ENCODE results near the gene TJP3.

TJP3 gene

DNA sequence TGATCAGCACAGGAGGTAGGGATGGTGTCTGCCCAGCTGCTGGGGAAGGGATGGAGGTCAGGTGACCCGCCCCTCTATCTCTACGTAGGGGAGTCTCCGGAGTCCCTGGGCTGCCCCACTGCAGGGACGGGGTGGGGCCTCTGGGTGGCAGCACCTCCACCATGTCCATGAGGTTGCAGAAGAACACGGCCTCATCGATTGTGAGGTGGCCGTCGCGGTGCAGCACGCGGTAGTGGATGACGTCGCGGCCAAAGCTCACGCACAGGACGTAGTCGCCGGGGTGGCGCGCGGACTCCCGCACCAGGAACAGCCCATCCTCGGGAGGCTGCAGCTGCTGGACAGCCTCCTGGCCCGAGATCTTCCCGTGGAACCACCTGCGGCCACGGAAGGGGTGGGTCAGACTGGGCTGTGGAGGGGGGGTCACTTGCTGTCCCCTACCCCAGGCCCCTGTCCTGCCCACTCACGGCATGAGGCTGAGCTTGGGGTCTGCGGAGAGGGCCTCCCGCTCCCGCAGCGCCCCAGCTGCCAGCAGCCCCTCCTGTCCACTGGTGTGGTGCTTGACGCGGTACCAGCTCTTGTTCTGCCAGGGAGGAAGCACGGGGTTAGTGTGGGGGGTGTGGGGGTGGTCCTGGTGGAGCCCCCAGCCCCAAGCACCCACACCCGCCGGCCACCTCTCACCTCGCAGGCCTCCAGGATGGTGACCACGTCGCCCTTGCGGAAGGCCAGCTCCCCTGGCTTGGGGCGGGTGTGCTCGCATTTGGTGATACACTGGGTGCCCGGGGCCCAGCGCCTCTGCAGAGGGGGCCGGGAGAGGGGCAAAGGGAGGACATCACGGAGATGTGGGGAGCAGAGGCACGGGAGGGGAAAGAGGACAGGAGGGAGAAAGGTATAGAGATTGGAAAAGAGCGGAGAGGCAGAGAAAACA, 75.7 kb downstream of the TJP3 start:
- H3K4me3 ChIP-seq (ENCODE audit: severe bottlenecking) = no peak overlapping the region
- DNase-seq (ENCODE audit: low spot score) (peak; percentile 49), ATAC-seq (ENCODE audit: low read depth) (no peak)
- H3K36me3 ChIP-seq (ENCODE audit: low read depth) = no peaks in the 10 kb centered on the region
- no peaks in the 10 kb centered on the region for H3K4me1 ChIP-seq (ENCODE audit: insufficient read depth, poor library complexity, severe bottlenecking)
- no peak for TF ChIP-seq CTCF (IDR thresholded peaks at IDR 0.05; ENCODE audit: poor library complexity, severe bottlenecking)
- H3K27me3 ChIP-seq (ENCODE audit: insufficient read depth, poor library complexity, severe bottlenecking) = peaks cover 10% of the 10 kb centered on the region
- H3K9me3 ChIP-seq (ENCODE audit: severe bottlenecking) = peaks cover 7% of the 10 kb centered on the region
- no peak overlapping the region for H3K27ac ChIP-seq (ENCODE audit: poor library complexity, severe bottlenecking)

- Histone ChIP-seq H3K9me3 (ENCODE audit: severe bottlenecking) (peaks cover 7% of the 10 kb centered on the region), H3K36me3 (ENCODE audit: low read depth) (no peaks in the 10 kb centered on the region), H3K4me1 (ENCODE audit: insufficient read depth, poor library complexity, severe bottlenecking) (no peaks in the 10 kb centered on the region), H3K27ac (ENCODE audit: poor library complexity, severe bottlenecking) (no peak overlapping the region), H3K4me3 (ENCODE audit: severe bottlenecking) (peak overlapping the region; percentile 37), H3K27me3 (ENCODE audit: insufficient read depth, poor library complexity, severe bottlenecking) (peaks cover 10% of the 10 kb centered on the region)
- DNase-seq (ENCODE audit: low spot score) (peak; percentile 45), ATAC-seq (ENCODE audit: low read depth) (peak; percentile 78)
- TF ChIP-seq CTCF (IDR thresholded peaks at IDR 0.05; ENCODE audit: poor library complexity, severe bottlenecking) = no peak
These were observed 76.6 kb downstream of the TJP3 start for GRCh38 chr19:3784607-3785450.

GRCh38 chr19:3785451-3785937, 77.3 kb downstream of the TJP3 start:
- peak; percentile 40; the same call in 2 of the 3 replicates for ATAC-seq (ENCODE audit: low read depth)
- Histone ChIP-seq H3K27me3 (ENCODE audit: insufficient read depth, poor library complexity, severe bottlenecking) (peaks cover 10% of the 10 kb centered on the region), H3K4me3 (ENCODE audit: severe bottlenecking) (peak overlapping the region; percentile 37), H3K4me1 (ENCODE audit: insufficient read depth, poor library complexity, severe bottlenecking) (no peaks in the 10 kb centered on the region), H3K9me3 (ENCODE audit: severe bottlenecking) (peaks cover 7% of the 10 kb centered on the region), H3K36me3 (ENCODE audit: low read depth) (no peaks in the 10 kb centered on the region), H3K27ac (ENCODE audit: poor library complexity, severe bottlenecking) (no peak overlapping the region)
- no peak for TF ChIP-seq CTCF (IDR thresholded peaks at IDR 0.05; ENCODE audit: poor library complexity, severe bottlenecking)
- peak; percentile 34 for DNase-seq (ENCODE audit: low spot score)

GRCh38 chr19:3785938-3786824, 78.0 kb downstream of the TJP3 start, which contains the start of gene MATK:
TSS of gene MATK (minus strand) at chr19:3786381. CDS start at chr19:3785135, 1,246 bp downstream.
- Histone ChIP-seq H3K9me3 (ENCODE audit: severe bottlenecking) (peaks cover 7% of the 10 kb centered on the region), H3K4me3 (ENCODE audit: severe bottlenecking) (peak within 1 kb of the TSS; percentile 37), H3K27ac (ENCODE audit: poor library complexity, severe bottlenecking) (no peak within 1 kb of the TSS), H3K36me3 (ENCODE audit: low read depth) (no peaks in the 10 kb centered on the region), H3K27me3 (ENCODE audit: insufficient read depth, poor library complexity, severe bottlenecking) (peaks cover 10% of the 10 kb centered on the region), H3K4me1 (ENCODE audit: insufficient read depth, poor library complexity, severe bottlenecking) (no peaks in the 10 kb centered on the region)
- DNase-seq (ENCODE audit: low spot score) (no peak), ATAC-seq (ENCODE audit: low read depth) (0 out of 3 replicates have a peak, but pooled peaks have one; percentile 7)
- TF ChIP-seq CTCF (IDR thresholded peaks at IDR 0.05; ENCODE audit: poor library complexity, severe bottlenecking) = no peak
